SIG-M5 treated with dmso at 0.1 percent for 504 hours (cell line): ENCODE measurements around the gene TMEM273.
A peak's percentile ranks its signal among the peaks of the same experiment; 100 is the strongest.

Experiments used
- DNase-seq: peaks from one replicate; lab custom pipeline; 2025; ENCODE audit not compliant: unreplicated experiment; lab: John Stamatoyannopoulos, UW

TMEM273 gene

DNA sequence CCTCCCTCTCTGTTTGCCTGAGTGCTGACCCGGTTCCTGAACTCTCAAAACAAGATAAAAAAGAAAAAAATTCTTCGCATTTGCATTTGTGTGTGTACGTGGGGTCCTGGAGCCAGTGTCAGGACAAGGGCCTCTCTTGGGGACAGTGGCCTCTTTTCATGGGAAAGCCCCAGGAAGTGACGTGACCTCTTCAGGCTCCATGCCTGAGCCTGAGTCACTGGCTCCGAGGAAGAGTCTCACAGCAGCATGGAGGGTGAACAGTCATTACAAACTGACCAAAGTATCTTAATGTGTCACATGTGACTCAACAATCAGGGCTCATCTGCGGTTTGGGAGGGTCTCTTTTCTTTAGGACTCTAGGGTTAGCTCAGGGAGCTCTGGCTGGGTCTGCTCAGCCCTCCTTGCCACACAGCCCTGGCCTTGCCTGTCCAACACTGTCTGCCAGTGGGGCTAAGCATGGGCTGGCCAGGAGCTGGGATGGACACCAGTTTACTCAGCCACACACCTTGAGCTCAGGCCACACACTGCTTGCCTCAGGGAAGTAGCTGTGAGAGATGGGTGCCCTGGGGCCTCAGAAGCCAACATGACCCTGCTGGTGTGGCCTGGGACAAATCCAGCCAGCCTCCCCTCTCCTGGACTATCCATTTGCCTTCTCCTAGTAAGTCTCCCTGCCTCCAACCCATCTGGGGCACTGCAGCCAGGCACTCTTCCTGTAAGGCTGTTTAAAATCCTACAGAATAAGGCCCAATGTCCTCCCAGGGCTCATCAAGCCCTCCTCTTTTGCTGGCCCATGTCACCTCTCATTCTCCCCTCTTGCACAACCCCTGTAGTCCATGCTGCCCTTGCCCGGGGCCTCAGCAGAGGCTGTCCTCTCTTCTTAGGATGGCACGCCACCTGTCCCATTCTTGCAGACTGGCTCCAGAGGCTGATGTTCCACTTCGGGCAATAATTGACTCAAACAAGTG is 10.5 kb downstream of the TMEM273 start:
- DNase-seq: no peak

DNA sequence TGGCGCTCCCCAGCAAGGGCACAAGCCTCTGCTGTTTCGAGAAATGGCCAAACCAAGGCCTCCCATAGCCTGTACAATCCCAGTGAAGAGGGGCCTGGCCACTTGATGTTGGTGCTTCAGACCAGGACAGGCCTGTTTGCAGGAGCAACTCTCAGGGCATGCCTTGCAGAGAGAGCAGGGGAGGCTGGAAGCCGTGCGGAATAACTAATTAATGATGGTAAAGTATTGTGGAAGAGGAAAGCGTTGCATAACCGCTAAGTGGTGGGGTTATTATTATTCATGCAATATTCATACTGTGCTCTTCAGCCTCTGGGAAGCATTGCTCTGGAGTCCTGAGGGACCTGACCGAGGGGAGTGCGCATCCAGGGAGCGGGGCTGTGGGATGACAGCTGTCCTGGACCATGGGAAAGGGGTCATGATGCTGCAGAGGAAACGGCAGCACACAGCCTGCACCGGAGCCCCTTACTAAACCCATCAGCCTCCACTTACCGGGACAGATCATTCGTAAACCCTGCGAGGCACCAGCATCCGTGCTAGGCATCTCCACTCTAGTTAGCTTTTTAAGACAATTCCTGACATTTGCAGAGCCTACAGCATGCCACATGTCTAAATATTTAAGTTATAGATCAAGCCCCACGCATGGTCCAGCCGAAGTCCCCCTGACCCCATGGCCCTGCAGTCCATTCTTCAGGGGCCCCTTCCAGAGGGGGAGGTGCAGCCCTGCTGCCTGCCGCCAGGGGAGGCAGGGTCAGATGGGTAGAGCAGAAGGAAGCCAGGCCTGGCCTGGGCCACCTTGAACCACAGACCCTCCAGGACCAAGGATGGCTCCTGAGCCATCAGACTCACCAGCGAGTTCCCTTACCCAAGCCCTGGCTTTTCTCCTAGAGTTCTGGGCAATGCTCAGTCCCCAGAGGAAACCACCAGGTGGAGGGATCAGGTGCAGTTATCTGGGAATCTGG is 11.6 kb downstream of the TMEM273 start:
- DNase-seq: no peak

DNA sequence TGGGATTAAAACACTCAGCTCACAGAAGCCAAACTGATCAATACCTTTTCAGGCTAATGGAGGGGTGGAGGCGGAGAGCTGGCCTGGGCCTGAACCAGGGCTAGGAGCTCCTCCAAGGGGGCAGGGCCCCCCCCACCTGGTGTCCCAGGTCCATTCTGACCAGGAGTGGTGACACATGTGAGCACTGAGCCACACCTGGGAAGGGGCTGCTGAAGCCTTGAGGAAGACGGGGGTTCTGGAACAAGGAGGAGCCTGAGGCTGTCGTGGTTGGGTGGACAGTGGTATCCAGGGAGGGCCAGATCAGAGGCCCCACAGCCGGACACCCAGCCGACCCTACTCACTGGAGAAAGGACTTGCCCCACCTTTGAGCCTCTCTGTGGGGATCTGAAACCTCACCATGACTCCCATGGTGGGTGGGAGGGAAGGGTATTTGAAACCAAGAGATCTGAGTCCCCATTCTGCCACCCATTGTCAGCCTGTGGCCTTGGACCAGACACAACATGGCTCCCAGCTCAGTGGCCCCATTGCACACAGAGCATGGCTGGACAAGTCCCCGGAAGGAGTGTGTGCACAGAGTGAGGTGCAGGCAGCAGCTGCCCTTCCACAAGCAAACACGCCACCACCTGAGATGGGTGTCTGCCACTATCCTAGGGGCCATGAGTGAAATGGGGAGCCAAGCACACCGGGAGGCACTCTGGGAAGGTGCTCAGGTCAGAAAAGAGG is 12.4 kb downstream of the TMEM273 start:
- no peak for DNase-seq

DNA sequence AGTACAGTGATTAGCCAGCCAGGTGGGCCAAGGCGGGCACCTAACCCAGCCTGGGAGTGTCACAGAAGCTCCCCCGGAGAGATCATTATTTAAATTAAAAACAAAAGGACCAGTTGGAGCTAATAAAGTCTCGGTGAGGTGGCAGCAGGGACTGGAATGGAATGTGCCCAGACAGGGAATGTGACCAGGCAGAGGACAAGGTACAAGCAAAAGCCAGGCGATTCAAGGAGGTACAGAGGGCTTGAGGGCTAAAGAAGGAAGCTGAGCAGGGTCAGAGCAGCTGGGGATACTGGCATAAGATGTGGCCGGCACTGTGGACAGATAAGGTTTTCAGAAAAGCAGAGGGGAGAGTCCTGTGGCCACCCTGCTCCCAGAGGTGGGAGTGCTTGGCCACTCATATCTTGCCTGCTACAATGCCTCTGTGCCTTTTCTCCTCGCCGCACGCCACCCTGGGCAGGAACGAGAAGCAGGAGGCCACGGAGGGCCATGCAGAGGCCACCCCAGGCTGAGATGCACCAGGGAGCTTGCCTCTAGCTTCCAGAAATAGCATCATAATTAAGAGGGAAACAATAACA is 13.2 kb downstream of the TMEM273 start:
- peak; percentile 5 for DNase-seq

DNA sequence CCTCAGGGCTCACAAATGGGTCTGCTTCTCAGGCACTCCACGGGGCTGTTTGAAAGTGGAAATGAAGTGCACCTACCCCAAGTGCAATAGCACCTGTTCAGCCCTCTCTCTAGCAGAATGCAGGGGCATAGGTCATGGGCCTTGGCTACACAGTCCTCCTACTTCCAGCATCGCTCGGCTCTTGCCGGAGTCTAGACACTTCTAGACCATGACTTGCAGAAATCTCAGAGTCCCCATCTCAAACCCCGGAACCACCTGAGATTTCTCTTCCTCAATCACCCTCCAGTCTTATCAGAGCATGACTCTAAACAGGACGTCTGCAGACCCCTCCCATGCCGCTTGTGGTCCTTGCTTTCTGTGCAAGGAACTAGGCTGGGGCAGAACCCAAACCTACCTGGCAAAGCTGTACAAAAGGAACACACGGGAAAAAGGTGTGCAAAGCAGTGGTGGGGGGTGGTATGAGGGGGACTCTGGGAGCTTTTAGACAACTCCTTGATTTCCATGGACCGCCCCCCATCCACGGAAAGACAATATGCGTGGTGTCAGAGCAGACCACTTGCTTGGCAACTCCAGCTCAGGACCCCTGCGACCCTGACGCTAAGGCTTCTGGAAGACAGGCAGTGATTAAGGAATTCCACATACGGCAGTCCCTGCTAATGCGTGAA is 13.8 kb downstream of the TMEM273 start:
- DNase-seq: no peak

DNA sequence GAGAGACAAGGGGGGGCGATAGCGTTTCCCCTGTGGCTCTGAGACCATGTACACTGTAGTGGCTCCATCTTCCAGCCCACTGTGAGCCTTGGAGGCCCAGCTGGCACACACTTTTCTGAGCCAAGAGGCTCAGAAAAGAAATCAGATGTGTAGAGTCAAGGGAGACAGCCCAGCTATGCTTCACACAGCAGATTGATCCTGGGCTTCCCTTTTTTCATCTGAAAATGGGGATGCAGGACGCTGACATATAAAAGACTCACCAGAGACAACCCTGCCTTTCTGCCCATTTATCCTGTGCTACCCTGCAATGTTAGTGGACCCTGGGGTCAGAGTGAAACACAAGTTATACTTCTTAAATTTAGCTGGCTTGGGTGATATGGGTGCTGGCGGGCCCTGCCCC is 14.3 kb downstream of the TMEM273 start:
- no peak for DNase-seq

DNA sequence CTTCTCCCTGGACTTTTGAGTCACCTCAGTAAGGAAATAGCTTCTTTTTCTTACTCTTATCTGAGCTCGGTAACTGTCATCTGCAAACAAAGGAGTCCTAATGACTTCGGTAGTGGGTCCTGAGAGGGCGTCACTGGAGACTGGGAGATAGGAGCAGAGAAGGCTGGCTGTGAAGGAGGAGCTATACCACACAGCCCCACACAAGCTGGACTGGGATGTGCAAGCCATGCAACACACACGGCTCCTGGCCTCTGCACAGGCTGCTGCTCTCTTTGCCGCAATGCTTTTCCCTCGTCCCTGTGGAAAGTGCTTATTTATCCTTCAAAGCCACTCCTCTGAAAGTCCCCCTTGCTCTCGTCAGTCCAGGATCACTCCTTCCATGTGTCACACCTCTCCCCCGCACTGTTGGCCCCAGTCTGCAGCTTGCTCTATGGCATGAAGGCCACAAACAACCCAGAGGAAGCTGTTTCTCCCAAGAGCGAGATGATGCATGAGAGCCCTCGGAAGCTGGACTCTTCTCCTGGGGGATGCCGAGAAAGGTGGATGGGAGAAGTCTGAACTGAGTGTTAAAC is 14.9 kb downstream of the TMEM273 start:
- no peak for DNase-seq

DNA sequence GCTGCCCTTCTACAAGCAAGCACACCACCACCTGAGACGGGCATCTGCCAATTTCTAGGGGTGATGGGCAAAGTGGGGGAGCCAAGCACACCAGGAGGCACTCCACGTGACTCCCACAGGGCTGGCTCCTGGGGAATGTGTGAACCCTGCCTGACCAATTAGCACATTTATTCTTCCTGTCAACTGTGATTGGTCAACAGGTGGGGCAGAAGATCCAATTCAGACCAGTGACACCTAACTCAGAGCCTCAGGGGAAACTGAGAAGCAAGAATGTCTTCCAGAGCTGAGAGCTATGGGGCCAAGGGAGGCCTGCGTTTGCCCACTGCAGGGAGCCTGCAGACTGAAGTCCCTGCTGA is 15.4 kb downstream of the TMEM273 start:
- no peak for DNase-seq

DNA sequence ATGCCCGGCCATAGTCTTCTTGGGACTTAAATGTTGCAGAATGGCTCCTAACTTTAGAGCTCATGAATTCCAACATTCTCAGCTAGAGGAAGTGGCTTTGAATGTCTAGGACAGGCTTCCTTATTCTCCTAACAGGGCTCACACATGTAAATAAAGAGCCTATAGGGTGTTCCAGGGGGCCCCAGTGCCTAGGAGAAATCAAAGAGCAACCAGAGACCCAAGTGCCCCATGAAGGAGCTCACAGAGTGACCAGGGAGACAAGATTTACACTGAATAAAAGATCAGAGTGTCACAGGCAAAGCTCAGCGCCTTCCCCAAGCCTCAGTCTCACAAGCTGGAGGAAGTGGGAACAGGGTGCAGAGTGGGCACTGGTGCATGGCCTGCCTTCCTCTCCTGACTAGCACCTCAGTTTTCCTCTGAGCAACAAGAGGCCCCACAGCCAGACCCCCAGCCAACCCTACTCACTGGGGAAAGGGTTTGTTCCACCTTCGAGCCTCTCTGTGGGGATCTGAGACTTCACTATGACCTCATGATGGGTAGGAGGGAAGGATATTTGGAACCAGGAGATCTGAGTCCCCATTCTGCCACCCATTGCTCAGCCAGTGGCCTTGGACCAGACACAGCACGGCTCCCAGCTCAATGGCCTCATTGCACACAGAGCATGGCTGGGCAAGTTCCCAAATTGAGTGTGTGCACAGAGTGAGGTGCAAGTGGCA is 16.0 kb downstream of the TMEM273 start:
- no peak for DNase-seq

DNA sequence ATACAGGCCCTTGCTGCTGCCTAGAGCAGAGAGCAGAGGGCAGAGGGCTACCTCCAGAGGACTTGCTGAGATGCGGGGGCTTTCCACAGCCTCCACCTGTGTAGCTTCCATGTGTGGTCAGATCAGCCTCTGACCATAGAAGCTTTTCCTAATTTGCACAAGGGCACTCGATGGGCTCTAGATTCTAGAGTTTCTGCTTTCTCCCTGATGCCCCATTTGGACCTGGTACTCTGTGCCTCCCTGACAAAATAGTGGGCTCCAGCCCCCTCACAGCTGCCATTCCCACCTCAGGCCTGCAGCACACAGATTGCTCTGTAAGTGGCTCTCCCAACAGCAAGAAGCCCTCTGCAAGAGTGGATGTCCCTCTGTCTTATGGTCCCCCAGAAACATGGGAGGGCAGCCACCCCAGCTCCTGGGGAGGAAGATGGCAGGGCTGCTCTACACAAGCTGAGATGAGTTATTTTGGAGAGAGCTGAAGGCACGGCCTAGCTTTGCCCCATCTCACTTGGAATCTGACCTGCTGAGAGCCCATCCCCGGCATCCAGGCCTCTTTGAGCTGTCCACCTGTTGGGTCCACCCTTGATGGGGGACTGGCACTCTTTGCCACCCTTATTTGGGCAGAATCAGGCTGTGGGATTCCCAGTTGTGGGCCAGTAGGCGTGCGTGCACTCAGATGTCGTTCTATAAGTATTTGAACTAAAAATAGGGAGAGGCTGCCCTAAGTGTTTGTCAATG is 16.7 kb downstream of the TMEM273 start:
- no peak for DNase-seq

DNA sequence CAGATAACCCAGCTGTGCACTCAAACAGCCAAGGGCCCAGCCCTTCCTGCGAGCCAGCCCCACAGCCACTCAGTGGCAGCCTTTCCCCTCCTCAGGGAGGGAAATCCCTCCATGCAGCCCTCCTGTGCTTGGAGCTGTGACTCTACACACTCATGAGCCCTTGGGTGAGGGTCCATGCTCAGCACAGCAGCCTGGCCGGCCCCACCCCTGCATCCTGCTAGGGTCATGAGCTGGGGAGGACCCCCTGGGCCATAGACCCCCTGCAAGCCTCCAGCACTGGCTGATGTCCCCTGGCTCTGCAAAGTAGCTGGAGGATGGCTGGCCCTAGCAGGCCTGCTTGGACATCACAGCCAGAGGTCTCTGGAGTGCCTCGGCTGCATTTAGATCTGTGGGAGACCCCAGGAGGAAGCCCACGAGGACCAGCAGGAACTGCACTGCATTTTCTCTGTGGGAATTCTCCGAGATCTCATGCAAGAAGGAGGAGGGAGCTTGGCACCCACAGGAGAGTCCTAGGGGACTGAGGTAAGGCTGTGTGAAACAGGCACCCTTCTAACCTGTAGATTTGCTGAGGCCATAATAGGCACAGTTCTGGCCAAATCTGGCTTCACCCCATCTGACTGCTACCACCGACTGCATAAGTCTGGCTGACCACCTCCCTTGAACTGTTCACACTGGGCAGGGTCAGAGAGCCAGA is 17.4 kb downstream of the TMEM273 start:
- DNase-seq: no peak

DNA sequence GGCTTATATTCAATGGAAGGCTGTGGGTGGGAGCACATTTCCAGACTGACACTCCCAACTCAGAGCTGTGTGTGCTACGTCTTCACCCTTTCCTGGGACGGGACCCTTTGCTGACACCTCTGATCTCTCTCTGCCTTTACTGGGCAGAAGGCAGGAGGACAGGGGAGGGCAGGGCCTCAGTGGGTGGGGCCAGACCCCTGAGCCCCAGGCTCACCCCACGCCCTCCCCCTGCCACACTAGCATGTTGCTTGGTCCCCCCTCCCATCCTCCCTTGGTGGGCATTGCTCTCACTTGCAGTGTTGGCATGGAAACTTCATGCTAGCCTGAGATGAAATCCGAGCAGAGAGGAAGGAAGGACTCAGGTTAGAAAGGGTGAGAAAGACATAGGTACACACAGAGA is 18.4 kb downstream of the TMEM273 start:
- no peak for DNase-seq

DNA sequence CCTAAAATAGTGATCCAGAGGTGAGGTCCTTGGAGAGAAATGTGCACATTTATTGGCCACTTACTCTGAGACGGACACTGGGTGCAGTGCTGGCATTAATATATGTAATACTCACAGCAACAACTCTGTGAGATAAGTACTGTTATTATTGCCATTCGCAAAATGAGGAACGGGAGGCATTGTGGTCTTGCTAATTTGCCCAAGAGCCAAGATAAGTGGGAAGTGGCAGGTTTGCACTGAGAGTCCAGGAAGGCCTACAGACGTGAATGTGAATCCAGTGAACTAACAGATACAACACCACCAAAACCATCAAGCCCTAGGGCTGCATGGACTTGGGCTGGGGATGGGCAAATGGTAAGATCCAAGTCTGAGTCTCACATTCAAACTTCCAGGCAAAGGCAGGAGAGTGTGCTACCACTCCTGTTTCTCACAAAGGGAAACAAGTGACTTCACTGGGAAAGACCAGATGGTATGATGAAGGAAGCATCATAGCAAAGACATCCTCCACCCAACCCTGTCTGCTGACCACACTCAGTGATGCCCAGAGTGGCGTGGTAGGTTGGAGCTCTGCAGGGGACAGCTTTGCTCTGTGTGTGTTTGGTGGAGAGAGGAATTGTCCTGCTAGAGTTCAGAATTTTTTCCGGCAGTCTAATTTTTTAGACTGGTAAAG is 19.2 kb downstream of the TMEM273 start:
- no peak for DNase-seq

DNA sequence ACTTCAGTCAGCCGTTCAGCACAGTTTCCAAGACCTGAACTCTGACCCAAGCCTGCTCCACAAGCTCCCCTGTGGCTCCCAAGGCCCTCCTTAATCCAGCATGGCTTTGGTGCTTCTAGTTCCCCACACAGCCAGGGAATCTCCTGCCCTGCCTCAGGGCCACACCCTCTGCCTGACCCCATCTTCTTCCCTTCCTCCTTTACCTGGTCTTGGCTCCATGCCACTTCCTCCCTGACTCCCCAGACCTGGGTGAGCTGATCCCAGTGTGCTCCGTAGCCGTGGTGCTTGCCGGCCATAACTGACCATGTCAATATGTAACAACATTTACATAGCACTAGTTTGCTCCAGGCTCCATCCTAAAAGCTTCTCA is 20.0 kb downstream of the TMEM273 start:
- DNase-seq: no peak

DNA sequence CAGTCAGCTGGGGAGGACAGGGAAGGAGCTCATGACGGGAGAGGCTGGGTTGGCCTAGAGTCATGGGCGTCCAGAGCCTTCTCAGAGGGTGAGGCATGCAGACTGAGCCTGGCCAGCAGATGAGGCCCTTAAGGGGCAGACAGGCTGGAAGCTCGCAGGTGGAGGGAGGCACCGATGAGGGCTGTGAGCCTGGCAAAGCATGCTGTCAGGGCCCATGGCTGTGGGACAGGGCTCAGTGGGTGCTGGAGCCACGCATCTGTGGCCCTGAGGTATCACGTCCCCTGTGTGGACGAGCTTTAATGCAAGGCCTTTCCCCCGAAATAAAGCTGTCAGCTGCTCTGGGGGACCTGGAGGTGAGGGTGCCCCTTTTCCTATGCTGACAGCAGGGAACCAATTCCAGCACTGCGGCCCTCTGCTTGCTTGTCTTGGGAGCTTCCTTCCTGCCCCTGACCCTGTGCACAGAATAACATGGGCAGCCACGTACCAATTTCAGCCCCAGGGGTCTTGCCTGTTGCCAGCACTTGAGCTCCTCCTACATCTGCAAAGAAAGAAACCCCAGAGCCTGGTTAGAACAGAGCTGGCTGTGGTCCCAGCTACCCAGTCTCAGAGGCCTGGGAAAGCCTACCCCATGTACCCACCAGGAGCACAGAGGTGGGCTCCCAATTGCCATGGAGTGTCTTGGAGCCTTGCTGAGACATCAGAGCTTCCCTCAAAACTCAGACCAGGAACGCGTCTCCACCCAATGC is 20.6 kb downstream of the TMEM273 start:
- DNase-seq: no peak

DNA sequence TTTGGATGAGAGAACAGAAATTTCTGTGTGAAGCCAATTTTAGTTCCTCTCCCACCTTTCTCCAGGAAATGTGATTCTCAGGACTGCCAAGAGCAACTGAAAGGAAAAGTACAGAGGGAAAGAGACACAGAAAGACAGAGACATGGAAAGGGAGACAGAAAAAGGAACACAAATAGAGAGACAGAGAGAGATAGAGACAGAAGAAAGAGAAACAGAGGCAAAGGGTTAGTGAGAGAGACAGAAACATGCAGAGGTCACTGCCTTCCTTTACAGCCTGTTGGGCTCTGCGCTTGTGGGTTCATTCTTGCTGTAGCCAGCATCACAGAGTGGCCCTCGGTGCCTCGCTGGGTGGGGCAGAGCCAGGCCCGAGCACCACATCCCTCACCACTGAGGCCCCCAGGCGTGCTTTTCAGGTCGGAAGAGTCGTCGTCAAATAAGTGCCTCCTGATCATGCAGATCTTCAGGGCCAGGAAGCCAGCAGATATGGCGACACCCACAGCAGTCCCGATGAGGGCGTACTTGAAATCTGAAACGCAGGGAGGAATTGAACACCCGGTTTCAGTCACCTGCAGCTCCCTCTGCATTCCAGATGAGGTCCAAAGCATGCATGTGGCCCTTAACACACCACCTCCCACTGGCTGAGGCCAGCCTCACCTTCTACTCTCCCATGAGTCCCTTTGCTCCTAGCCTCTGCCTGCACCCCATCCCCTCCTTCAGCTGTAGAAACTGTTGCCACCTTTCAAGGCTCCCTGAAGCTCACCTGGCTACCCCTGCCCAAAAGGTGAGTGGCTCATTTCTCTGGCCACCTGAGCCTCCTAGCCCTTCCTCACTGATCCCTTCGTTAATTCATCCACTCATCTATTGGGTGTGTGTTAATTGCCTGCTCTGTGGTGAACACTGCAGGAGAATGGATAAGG is 21.4 kb downstream of the TMEM273 start:
- no peak for DNase-seq
